Left lobe of liver (tissue), 2 donors: Measurements from ENCODE around the gene TMEM74B. TPM values are rescaled to one million over a fixed set of nuclear protein-coding genes. Genes with fewer than 3 reads are reported as not detected.

ENCODE experiments used
- ATAC-seq: fragments of 200-7000 bp; cut with Tn5 transposase; one replicate; pipeline ENCODE4 v1.9.1; 2020; ENCODE audit warnings: mild to moderate bottlenecking, moderate library complexity
- DNase-seq: peaks from one replicate; pipeline ENCODE4 v3.0.0-alpha.2; 2020; ENCODE audit warnings: low spot score
- total RNA-seq: library from RNA; stranded (reverse); gene quantifications from one replicate; pipeline ENCODE4 v1.2.1, GENCODE V29; 2021
- donor health status: DM: no; HTN: no; CAD: no; lungs with moderate emphysema.
- donor health status: DM: no; HTN: yes; CAD: no.

The TMEM74B gene
- total RNA-seq, 1 donor from 2014 or later, result 1.2 TPM

DNA sequence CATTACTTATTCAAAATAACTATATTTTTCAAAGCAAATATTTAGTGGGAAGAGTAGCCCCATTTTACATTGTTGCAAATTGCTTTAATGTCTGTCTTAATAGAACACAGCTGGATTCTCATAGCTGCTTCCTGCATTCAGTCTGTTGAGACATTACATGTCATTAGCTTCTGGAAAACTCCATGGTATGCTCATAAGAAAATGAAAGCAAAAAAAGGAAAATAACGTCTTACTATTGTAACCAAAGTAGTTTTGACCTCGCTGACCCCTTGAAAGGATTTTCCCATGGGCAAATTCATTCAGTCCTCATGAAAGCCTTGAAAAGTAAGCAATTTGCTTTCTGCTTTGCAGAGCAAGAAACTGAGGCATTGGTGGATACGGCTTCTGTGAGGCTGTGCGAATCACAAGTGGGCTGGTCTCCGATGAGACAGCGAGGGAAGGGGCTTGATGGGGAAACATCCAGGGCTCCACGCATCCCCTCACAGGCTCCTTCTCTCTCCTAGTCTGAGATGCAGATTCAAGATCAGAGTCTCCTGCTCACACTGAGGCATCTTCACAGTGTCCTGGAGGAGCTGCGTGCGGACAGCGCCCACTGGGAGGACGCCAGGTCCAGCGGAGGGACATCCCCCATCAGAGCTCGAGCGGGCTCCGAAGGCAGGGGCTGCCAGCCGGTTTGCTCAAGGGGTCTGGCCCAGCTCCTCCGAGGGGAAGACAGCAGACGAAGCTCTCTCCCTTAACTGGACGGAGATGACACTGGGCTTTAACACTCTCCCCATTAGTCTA is 21.8 kb upstream of the TMEM74B start:
- DNase-seq (no peak), ATAC-seq (no peak)

DNA sequence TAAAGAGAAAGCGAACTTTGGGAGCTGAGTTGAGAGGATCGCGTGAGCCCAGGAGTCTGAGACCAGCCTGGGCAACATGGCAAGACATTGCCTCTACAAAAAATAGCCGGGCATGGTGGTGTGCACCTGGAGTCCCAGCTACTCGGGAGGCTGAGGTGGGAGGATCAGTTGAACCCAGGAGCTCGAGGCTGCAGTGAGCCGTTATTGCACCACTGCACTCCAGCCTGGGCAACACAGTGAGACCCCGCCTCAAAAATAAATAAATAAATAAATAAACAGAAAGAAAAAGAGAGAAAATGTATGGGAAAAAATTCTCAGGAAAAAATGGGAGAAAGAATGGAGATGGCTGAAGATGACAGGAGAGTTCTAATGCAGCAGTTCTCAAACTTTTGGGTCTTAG is 21.0 kb upstream of the TMEM74B start:
- ATAC-seq, result no peak

DNA sequence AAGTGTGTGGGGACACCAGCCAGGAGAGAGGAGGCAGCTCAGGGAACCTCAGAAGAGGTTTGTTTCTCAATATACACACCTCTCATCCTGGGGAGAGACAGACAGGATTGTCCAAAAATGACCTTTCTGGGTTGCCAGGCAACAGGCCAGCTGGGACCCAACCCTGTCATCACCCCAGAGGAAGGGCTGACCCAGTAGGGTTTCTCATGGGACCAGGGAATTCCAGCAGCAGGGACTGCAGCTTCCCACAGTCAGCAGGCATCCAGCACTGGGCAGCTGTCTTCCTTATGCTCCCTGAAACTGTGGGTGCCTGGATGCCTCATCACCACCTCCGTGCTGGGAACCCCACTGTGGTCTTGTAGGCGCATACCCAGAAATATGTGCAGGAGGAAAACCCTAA is 19.8 kb upstream of the TMEM74B start:
- ATAC-seq, result no peak
- DNase-seq, result no peak

More for the DNA sequence above, 21.0 kb upstream of the TMEM74B start:
- no peak for DNase-seq

DNA sequence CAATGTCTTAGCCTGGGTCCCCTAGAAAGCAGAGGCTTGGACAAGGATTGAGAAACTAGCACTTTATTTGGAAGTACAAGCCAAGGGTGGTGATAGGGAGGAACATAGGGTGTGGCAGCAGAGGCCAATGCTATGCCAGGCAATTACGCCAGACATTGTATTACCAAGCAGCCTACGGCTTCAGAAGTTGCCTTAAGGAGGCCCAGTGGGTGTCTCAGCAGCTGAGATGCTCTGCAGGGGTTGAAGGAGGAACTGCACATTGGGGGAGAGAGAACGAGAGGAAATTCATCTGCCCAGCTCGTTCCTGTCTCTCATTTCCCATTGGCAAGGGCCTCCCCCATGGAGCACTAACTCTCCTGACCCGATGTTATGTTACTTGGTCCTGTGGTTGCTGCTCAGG is 19.3 kb upstream of the TMEM74B start:
- no peak for DNase-seq
- ATAC-seq, result no peak

DNA sequence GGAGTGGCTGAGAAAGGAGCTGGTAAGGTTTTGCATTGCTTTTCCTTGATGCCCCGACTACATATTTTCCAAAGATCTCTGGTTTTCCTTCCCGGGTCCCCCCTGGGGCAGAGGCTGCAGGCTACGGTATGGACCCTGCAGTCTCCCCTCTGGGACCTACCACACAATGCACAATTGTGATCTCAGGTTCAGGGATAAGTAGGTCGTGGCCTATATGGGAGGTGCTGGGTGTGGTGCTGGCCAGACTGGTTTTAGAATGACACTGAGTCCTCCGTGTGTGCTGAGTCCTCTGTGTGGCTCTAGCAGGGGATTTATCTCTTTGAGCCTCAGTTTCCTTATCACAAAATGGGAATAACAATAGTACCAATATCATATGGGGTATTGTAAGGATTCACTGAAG is 18.8 kb upstream of the TMEM74B start:
- DNase-seq, result no peak
- ATAC-seq, result no peak

DNA sequence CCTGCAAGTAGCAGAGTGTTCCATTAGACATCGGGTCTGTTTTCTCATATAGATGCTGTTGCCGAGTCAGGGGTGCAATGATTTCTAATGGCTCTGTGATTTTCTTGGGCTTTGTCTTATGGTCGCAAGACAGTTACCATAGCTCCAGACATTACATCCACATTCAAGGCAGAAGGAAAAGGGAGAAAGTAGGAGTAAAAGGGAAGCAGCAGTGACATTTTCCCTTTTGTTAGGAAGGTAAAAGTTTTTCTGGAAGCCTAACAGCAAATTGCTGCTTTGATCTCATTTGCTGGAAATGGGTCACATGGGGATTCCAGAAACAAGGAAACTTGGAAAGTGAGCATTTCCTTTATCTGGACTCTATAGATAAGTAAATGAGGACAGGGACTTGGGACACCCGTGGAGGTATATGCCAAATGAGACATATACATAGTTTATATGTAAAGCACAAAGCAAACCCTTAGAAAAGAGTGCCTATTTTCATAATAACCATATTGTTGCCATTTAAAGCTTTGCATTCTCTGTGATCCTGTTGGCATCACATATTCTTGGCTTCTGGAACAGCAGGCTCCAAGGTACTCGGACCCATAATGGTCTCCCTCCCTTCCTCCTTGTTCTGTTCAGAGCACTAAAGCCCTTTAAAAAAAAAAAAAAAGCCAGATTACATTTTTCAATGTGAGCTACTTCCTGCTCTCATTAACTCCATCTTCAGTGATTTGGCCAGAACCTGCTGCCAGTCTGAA is 18.2 kb upstream of the TMEM74B start, which contains the start of gene C20orf202:
Gene C20orf202 (plus strand): TSS at position 693 of the 743 bp plus-strand sequence. CDS start 132 bp downstream, outside the sequence.
- DNase-seq (no peak), ATAC-seq (no peak)

DNA sequence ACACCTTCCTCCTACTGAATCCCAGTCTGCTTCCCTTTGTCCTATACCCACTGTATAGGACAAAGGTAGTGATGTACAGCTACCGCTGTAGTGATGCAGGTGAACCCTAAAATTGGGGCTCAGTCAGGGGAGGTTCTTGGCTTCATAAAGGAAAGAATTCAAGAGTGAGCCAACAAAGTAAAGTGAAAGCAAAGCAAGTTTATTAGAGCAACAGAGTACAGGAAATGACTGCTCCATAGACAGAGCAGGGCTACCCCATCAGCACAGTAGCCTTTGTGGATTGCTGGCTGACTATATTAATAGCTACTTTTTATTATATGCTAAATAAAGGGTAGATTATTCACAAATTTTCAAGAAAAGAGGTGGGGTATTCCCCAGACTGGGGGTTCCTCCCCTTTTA is 15.2 kb upstream of the TMEM74B start:
- ATAC-seq, result no peak
- no peak for DNase-seq

DNA sequence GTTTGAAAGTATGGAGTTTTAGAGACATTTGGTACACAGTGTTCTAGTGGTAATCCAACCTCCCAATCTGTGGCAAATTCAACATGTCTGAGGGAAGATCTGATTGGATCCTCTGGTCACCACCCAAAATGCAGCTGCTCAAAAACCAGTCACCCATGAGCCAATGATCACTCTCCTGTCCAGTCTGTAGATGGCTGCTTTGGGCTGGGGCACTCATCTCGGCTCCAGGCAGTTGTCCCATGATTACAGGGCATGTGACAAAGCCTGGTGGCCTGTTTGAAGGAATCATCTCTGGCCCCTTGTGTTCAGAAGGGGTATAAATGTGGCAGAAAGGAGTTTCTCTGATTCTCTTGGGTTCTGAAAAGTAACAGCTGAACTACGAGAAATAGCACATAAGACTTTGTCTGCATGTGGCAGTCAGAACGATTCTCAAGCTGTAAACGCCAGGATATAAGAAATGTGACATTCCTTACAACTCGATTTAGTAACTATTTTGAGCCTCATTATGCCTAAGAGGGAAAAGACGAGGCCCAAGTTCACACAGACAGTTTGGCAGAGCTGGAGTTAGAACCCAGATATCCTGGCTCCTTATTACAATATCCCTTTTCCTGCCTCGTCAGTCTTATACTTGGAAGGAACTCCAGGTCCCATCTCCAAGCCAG is 14.6 kb upstream of the TMEM74B start:
- DNase-seq (no peak), ATAC-seq (no peak)

DNA sequence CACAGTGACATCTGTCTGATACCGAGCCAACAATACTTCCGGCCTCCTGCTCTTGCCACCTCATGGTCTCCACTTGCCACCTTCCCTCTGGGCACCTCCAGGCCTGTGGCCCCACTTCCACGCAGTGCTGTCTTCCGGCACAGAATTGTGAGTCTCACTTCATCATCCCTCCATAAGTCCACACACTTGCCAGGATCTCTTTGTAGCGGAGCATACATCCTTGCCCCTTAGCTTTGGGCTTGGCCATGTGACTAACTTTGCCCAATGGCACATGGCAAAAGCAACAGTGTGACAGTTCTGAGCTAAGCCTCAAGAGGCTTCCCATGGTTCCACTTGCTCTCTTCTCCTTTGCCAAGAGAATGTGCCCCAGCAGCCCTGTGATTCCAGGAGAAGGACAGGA is 14.0 kb upstream of the TMEM74B start:
- no peak for ATAC-seq

DNA sequence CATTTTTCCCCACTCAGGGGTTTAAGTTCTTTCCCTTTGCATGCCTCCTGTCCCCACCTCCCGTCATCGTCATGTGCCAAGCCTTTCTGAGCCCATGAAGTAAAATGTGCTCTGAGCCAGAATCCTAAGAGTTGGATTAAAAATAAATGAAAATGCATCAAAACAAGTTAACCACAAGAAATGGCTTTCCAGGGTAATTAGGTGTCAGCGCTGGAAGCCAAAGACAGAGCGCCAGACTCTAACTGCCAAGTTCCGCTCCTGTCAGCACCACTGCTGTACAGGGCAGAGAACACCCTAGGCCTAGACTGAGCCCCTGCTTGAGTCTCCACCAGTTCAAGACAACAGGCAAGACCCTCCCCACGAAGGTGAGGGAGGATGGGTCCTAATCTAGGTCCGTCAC is 13.0 kb upstream of the TMEM74B start:
- DNase-seq (no peak), ATAC-seq (no peak)

More for the DNA sequence above, 14.0 kb upstream of the TMEM74B start:
- no peak for DNase-seq

DNA sequence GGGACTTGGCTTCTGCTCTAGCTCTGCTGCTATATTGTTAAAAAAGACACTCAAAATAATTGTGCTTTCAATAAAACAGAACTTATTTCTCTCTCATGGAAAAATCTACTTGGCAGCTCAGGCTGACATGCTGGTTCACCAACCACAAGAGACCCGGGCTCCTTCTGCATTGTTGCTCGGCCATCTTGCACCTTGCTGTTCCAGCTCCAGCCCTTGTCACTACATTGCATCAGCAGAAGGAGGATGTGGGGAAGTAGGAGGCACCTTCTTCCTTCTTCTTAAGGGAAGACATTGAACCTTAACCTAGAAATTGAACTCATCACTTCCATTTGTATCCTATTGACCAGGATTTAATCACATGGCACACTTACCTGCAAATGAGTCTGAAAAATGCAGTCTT is 11.9 kb upstream of the TMEM74B start:
- ATAC-seq (no peak), DNase-seq (no peak)

DNA sequence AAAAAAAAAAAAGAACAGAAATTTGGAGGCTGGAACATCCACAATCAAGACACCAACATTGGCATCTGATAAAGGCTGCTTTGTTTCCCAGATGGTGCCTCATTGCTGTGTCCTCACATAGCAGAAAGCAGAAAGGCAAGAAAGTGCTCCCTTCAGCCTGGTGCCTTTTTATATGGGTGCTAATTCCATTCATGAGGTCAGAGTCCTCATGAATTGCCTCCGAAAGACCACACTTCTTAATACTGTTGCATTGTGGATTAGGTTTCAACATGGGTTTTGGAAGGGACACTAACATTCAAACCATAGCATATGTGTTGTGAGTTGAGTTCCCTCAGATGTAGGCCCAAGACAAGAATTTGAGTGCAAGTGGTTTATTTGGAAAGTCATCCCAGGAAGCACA is 10.4 kb upstream of the TMEM74B start:
- no peak for ATAC-seq
- DNase-seq, result no peak

DNA sequence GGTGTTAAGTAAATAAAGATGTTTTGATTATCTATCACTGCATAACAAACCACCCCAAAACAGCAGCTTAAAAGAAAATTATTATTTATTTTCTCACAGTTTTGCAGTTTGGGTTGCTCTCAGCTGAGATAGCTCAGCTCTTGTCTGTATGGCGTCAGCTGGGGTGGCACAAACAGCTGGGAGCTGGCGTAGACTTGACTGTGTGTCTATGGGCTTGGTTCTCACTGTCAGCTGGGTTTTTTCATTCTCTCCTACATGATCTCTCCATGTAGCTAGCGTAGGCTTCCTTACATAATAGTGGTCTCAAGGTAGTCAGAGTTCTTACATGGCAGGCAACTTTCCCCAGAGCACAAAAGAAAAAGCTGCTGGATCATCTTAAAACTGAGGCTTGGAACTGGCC is 6.5 kb upstream of the TMEM74B start:
- DNase-seq, result no peak
- no peak for ATAC-seq

DNA sequence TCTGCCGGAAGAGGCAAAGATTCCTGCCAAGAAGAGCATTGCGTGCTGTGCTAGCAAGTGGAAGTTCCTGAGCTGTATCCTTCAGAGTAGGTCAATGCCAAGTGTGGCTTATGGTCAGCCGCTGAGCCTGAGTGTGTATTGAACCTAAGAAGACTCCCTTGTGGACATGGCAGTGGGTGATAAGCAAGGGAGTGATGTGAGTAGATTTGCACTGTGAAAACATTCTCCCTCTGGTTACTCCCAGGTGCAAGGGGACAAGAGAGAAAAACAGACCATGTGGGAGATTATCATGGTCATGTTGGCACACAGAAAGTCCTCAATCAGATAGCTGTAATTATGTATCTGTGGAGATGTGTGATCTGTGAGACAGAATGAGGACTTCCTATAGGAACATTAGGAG is 6.1 kb upstream of the TMEM74B start:
- ATAC-seq (no peak), DNase-seq (no peak)

DNA sequence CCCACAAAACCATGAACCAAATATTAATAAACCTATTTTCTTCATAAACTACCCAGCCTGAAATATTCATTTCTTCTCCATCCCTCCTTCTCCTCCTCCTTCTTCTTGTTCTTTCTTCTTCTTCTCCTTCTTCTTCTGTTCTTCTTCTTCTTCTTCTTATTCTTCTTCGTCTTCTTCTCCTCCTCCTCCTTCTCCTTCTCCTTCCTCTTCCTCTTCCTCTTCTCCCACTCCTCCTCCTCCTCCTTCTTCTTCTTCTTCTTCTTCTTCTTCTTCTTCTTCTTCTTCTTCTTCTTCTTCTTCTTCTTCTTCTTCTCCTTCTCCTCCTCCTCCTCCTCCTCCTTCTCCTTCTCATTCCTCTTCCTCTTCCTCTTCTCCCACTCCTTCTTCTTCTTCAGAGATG is 5.0 kb upstream of the TMEM74B start:
- DNase-seq, result no peak
- ATAC-seq, result no peak

DNA sequence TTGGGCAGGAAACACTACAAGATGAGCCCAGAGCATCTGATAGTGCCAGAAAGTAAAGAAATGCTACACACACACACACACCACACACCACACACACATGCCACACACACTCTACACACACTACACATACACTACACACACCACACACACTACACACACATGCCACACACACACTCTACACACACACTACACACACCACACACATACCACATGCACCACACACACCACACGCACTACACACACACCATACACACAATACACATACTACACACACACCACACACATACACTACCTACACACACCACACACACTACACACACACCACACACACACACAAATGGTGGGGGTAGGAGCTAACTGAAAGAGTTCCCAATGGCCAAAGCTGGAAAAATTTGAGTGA is 3.6 kb upstream of the TMEM74B start:
- DNase-seq, result no peak

DNA sequence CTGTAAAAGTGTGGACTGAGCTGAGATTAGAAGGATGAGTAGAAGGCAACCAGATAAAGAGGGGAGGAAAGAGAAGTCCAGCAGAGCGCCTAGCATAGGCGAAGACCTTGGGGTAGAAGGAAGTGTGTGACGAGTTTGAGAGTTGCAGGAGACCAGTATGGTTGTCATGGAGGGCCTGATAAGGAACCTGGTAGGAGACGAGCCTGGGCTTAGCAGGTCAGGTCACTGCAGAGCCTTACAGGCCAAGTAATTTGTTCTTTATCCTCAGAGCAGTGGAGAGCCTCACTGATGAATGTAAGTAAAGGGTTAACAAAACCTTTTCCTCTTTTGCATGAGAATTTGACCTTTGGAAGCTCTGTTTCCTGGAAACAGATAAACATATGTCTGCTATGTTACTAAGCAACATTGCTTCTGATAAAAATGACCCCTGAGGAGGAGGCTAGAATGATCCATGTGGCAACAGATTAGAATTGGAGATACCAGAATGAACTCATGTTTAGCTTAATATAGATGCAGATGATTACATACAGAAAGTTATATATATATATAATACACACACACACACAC is 2.9 kb upstream of the TMEM74B start:
- ATAC-seq, result peak; percentile 46
- no peak for DNase-seq

More for the DNA sequence above, 3.6 kb upstream of the TMEM74B start:
- ATAC-seq, result no peak

DNA sequence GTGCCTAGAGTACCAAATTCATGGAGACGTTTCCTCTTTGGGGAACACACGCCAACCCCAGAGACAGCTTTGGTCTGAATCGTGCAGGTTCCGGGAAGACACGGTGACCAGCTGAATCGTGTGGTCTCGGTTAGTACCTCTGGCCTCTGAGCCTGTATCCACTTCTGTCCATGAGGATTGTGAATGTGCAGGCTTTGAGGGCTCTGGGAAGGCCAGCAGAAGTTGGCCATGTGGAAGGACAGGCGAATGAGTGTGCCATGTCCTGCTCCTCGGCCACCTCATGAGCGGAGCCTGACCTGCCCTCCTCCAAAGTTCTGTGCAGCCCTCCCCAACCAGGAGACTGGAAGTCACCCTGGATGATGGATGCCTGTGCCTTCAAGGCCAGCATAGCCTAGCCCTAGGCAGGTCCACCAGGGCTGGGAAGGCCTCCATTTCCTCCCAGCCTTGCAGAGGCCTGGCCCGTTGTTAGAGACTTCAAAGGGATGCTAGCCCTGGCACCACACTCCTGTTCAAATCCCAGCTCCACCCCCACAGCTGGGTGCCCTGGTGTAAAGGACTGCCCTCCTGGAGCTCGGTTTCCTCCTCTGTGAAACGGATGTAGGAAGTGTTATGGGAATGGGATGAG is 1.7 kb upstream of the TMEM74B start:
- DNase-seq (no peak), ATAC-seq (no peak)

DNA sequence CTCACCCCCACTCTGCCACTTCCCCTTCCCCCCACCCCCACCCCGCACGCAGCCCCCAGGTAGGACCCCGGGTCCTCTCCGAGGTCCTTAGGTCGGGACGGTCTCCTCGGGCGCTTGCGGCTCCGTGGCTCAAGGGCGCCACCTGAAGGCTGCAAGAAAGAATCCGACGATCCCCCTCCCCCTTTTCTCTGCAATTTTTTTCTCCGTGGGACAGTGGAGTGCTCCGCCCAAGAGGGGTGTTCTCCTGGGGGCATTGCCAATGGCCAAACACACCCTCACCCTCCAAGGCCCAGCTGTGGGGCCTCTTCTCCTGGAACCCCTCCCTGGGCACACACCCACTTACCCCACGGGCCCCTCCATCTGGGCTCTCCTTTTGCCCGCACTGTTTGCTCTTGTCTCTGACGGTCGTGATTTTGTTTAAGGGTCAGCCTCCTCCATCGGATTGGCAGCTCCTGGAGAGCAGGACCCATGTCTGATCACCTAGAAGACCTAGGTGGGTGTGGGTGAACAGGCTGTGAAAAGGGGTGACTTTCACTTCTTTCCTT is 1.1 kb upstream of the TMEM74B start:
- DNase-seq, result peak; percentile 54
- peak; percentile 77 for ATAC-seq

DNA sequence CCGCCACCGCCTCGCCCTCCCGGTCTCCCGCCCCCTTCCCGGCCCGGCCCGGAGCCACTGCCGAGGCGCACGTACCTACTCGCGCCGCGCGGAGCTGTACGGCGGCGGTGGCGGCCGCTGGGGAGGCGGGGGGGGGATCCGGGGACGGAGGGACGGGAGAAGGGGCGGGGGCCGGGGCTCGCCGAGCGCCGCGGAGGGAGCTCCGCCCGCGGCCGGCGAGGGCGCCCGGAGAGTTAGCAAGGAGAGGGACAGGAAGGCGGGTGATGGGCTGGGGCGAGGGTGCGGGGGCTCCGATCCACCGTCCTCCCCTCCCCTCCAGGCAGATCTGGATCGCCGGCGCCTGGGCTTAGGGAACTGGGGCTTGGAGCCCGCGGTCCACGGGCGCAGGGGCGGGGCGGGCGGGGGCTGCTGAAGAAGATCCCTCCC is 548 bp upstream of the TMEM74B start:
- DNase-seq (no peak), ATAC-seq (peak; percentile 43)

DNA sequence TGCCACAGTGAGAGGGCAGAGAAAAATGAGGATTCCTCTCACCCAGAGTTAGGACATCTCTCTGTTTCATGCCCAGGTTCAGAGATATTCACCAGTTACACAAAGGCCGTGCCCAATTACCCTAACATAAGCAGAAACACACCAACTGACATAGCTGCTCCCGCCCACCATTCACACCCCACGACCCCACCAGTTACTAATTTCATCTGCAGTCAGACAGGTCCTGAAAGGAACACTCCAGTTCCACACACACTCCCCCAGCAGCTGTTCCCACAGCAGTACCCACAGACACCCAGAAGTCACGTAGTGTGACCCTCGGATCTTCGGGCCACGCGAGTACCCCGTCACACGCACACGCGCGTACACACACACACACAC is 532 bp downstream of the TMEM74B start:
- no peak for DNase-seq
- no peak for ATAC-seq
